Neural cell (in vitro differentiated cells): ENCODE measurements around the gene THOC2.
"Not testable (repeated sequence)": the region's sequence is repeated elsewhere in the genome, so short reads cannot be mapped to it uniquely, and the experiment has no call there.

Source experiments
- EP300 ChIP-seq: fragments of 450-650 bp; conservative IDR thresholded peaks from 2 replicates; pipeline ENCODE4 v1.6.1; 2014; ENCODE audit warnings: antibody characterized with exemption, mild to moderate bottlenecking, moderate library complexity; ENCODE audit not compliant: poor library complexity, severe bottlenecking
- EZH2 ChIP-seq: fragments of 200-600, 300-800 bp; shearing (Covaris generic), sonication (generic); IDR thresholded peaks from 2 replicates; pipeline ENCODE4 v1.6.1; 2014; ENCODE audit warnings: antibody characterized with exemption, low read length, borderline replicate concordance, mild to moderate bottlenecking; ENCODE audit not compliant: insufficient read depth, poor library complexity, severe bottlenecking
- POLR2AphosphoS5 ChIP-seq: IDR thresholded peaks from 2 replicates; pipeline ENCODE4 v1.6.1; 2012
- SMC3 ChIP-seq: fragments of 450-650 bp; conservative IDR thresholded peaks from 2 replicates; pipeline ENCODE4 v1.6.1; 2014; ENCODE audit warnings: antibody characterized with exemption, mild to moderate bottlenecking, moderate library complexity; ENCODE audit not compliant: poor library complexity
- TF ChIP-seq, protein P1 (sequence below): IDR thresholded peaks from 2 replicates; pipeline ENCODE4 v1.6.1; 2012; ENCODE audit warnings: borderline replicate concordance
- TF ChIP-seq, protein P2 (sequence below): fragments of 450-650 bp; IDR thresholded peaks from 2 replicates; pipeline ENCODE4 v1.5.1; 2014; ENCODE audit warnings: antibody characterized with exemption, mild to moderate bottlenecking, moderate library complexity; ENCODE audit not compliant: poor library complexity, severe bottlenecking

DNA sequence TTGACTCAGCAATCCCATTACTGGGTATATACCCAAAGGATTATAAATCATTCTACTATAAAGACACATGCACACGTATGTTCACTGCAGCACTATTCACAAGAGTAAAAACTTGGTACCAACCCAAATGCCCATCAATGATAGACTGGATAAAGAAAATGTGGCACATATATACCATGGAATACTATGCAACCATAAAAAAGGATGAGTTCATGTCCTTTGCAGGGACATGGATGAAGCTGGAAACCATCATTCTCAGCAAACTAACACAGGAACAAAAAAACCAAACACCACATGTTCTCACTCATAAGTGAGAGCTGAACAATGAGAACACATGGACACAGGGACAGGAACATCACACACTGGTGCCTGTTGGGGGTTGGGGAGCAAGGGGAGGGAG lies 10.7 kb downstream of the THOC2 start:
- TF ChIP-seq, protein P1, sequence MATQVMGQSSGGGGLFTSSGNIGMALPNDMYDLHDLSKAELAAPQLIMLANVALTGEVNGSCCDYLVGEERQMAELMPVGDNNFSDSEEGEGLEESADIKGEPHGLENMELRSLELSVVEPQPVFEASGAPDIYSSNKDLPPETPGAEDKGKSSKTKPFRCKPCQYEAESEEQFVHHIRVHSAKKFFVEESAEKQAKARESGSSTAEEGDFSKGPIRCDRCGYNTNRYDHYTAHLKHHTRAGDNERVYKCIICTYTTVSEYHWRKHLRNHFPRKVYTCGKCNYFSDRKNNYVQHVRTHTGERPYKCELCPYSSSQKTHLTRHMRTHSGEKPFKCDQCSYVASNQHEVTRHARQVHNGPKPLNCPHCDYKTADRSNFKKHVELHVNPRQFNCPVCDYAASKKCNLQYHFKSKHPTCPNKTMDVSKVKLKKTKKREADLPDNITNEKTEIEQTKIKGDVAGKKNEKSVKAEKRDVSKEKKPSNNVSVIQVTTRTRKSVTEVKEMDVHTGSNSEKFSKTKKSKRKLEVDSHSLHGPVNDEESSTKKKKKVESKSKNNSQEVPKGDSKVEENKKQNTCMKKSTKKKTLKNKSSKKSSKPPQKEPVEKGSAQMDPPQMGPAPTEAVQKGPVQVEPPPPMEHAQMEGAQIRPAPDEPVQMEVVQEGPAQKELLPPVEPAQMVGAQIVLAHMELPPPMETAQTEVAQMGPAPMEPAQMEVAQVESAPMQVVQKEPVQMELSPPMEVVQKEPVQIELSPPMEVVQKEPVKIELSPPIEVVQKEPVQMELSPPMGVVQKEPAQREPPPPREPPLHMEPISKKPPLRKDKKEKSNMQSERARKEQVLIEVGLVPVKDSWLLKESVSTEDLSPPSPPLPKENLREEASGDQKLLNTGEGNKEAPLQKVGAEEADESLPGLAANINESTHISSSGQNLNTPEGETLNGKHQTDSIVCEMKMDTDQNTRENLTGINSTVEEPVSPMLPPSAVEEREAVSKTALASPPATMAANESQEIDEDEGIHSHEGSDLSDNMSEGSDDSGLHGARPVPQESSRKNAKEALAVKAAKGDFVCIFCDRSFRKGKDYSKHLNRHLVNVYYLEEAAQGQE: not testable (repeated sequence)
- TF ChIP-seq, protein P2, sequence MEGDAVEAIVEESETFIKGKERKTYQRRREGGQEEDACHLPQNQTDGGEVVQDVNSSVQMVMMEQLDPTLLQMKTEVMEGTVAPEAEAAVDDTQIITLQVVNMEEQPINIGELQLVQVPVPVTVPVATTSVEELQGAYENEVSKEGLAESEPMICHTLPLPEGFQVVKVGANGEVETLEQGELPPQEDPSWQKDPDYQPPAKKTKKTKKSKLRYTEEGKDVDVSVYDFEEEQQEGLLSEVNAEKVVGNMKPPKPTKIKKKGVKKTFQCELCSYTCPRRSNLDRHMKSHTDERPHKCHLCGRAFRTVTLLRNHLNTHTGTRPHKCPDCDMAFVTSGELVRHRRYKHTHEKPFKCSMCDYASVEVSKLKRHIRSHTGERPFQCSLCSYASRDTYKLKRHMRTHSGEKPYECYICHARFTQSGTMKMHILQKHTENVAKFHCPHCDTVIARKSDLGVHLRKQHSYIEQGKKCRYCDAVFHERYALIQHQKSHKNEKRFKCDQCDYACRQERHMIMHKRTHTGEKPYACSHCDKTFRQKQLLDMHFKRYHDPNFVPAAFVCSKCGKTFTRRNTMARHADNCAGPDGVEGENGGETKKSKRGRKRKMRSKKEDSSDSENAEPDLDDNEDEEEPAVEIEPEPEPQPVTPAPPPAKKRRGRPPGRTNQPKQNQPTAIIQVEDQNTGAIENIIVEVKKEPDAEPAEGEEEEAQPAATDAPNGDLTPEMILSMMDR: not testable (repeated sequence)
- TF ChIP-seq SMC3, POLR2AphosphoS5, EZH2, EP300: not testable (repeated sequence)
